Stimulated activated naive B cell treated with anti-CD40 and anti-IgM and Interleukin-4, amounts not matched to agents 10 μg/mL and 1 μg/mL and 100 μg/mL, for 72 hours (primary cell): ENCODE results near the gene MANSC4.
"Not testable (repeated sequence)": the region's sequence is repeated elsewhere in the genome, so short reads cannot be mapped to it uniquely, and the experiment has no call there.

Source experiments
- ATAC-seq, 2 donors: fragments of 150-1000 bp; cut with Tn5 transposase; replicated peaks; 2 replicates each; pipeline ENCODE4 v1.10.0; 2021; ENCODE audit warnings: moderate library complexity in 1 of 2
- DNase-seq: peaks from one replicate; pipeline ENCODE4 v3.0.0; 2021
- H3K27ac Mint-ChIP-seq: one replicate; pipeline ENCODE4 v1.8.0; 2022; ENCODE audit warnings: mild to moderate bottlenecking, mixed read lengths
- H3K27me3 Mint-ChIP-seq, 2 donors: one replicate each; pipeline ENCODE4 v1.8.0; 2022; ENCODE audit warnings: mixed read lengths in 2 of 2
- H3K36me3 Mint-ChIP-seq, 2 donors: one replicate each; pipeline ENCODE4 v1.8.0; 2022; ENCODE audit warnings: mixed read lengths in 2 of 2, mild to moderate bottlenecking in 1 of 2
- H3K4me1 Mint-ChIP-seq, 2 donors: one replicate each; pipeline ENCODE4 v1.8.0; 2022; ENCODE audit warnings: mixed read lengths in 2 of 2, mild to moderate bottlenecking in 1 of 2
- H3K4me3 Mint-ChIP-seq, 2 donors: one replicate each; pipeline ENCODE4 v1.8.0; 2022; ENCODE audit warnings: mild to moderate bottlenecking in 2 of 2, mixed read lengths in 2 of 2, moderate library complexity in 1 of 2
- H3K9me3 Mint-ChIP-seq, 2 donors: one replicate each; pipeline ENCODE4 v1.8.0; 2022; ENCODE audit warnings: mixed read lengths in 2 of 2, mild to moderate bottlenecking in 1 of 2

Gene MANSC4

DNA sequence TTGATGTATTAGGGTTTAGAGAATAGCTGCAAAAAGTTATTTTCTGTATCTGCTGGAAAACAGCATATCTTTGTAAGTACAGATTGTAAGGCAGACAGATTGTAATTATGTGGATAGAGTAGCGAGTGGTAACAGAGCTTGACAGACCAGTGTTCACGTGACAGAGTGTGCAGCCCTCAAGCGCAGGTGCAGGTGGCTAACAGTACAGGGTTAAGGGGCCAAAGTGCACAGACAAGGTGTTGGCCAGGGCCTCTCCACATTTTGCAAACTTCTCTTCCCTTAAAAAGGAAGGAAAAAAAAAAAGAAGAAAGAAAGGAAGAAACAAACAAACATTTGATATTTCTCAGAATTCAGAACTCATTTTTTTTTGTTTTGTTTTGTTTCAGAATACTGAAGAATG is 25.2 kb downstream of the MANSC4 start:
- ATAC-seq (no peak), DNase-seq (no peak)
- no peaks in the 10 kb centered on the region for H3K9me3 Mint-ChIP-seq
- no peak overlapping the region for H3K27ac Mint-ChIP-seq
- no peak overlapping the region for H3K4me3 Mint-ChIP-seq
- no peaks in the 10 kb centered on the region for H3K27me3 Mint-ChIP-seq
- no peaks in the 10 kb centered on the region for H3K4me1 Mint-ChIP-seq
- H3K36me3 Mint-ChIP-seq: peaks cover 17 to 32% of the 10 kb centered on the region in 2 donors

DNA sequence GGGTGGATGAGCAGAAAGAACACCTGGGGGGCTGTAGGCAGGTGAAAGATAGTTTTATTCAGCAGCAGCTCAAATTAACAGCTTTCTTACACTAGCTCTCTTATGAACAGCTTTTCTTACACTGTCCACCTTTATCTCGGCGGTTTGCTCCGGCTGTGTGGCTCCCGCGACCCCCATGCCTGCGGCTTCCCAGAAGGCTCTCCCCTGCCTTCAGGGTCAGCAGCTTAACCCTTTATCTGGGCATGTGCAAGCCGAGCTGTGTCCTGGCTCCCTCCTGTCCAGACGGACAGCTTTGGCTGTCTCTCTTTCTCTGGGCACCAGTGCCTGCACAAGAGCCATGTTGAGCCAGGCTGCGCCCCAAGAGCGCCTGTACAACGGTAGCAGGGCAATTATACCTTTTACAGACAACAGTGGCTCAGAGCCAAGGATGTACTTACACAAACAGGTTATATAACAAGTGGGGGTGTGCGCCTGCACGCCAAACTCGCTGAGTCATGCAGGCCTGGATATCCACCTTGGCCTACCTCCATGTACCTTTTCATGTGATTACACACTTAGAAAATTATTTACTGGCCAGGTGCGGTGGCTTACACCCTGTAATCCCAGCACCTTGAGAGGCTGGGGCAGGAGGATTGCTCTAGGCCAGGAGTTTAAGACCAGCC is 28.5 kb downstream of the MANSC4 start:
- Mint-ChIP-seq H3K4me3 (no peak overlapping the region), H3K27ac (peak overlapping the region; percentile 5), H3K4me1 (no peaks in the 10 kb centered on the region), H3K9me3 (no peaks in the 10 kb centered on the region), H3K27me3 (no peaks in the 10 kb centered on the region), H3K36me3 (peaks cover 22 to 28% of the 10 kb centered on the region in 2 donors)
- no peak for ATAC-seq
- no peak for DNase-seq

DNA sequence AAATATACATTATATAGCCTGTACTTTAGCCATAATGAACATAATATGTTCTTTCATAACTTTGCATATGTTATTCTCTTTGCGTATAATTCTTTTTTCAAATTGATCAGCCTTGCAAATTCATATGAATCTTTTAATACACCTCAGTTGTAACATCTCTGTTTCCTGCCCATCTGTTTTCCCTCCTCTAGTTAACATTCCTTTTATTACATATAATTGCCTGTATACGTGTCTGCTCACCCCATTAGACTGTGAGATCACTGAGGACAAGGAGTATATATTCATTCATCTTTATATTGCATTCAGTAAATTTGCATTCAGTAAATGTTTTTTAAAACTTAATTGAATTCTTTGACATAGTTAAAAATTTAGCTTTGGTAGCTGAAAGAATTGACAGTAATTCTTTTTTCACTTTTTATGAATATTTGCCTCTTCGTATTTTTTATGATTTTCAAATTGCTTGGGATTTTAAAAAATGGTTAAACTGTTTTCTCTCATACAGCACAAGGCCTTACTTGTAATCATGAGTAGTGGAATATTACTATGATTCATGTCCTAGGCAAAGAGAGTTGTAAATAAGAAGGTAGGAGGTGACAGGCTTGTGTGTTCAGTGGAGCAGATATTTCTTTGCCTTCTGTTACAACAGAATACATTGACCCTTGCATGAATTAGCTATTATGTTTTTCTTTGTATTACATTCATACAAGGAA is 32.8 kb downstream of the MANSC4 start:
- peaks cover 24 to 33% of the 10 kb centered on the region in 2 donors for H3K36me3 Mint-ChIP-seq
- no peaks in the 10 kb centered on the region for H3K4me1 Mint-ChIP-seq
- no peak overlapping the region for H3K4me3 Mint-ChIP-seq
- no peak for DNase-seq
- no peaks in the 10 kb centered on the region for H3K27me3 Mint-ChIP-seq
- H3K9me3 Mint-ChIP-seq: no peaks in the 10 kb centered on the region
- ATAC-seq: no peak
- H3K27ac Mint-ChIP-seq: no peak overlapping the region

DNA sequence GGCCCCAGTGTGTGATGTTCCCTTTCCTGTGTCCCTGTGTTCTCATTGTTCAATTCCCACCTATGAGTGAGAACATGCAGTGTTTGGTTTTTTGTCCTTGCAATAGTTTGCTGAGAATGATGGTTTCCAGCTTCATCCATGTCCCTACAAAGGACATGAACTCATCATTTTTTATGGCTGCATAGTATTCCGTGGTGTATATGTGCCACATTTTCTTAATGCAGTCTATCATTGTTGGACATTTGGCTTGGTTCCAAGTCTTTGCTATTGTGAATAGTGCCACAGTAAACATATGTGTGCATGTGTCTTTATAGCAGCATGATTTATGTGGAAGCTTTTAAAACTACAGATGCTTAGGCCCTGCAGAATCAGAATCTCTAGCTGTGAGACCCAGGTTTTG is 34.3 kb downstream of the MANSC4 start:
- H3K4me3 Mint-ChIP-seq, H3K9me3 Mint-ChIP-seq, H3K4me1 Mint-ChIP-seq, DNase-seq, ATAC-seq, H3K27me3 Mint-ChIP-seq, H3K27ac Mint-ChIP-seq: not testable (repeated sequence)
- peaks cover 27 to 36% of the 10 kb centered on the region in 2 donors for H3K36me3 Mint-ChIP-seq

DNA sequence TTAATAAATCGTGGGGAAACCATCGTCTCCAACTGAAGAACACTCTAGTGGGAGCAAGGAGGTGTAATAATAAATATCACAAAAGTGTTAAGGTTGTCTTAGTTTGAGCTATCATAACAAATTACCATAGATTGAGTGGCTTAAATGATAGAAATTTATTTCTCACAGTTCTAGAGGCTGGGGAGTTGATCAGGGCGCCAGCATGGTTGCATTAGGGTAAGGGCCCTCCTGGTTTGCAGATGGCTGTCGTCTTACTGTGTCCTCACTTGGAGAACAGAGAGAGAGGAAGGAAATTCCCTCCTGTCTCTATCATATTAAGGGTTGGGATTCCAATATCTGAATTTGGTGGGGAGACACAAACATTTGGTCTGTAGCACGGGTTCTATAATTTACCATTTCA is 36.4 kb downstream of the MANSC4 start:
- DNase-seq: no peak
- H3K27ac Mint-ChIP-seq: no peak overlapping the region
- no peaks in the 10 kb centered on the region for H3K27me3 Mint-ChIP-seq
- H3K4me1 Mint-ChIP-seq: no peaks in the 10 kb centered on the region
- H3K4me3 Mint-ChIP-seq: no peak overlapping the region
- no peak for ATAC-seq
- no peaks in the 10 kb centered on the region for H3K9me3 Mint-ChIP-seq
- H3K36me3 Mint-ChIP-seq: peaks cover 30 to 42% of the 10 kb centered on the region in 2 donors

DNA sequence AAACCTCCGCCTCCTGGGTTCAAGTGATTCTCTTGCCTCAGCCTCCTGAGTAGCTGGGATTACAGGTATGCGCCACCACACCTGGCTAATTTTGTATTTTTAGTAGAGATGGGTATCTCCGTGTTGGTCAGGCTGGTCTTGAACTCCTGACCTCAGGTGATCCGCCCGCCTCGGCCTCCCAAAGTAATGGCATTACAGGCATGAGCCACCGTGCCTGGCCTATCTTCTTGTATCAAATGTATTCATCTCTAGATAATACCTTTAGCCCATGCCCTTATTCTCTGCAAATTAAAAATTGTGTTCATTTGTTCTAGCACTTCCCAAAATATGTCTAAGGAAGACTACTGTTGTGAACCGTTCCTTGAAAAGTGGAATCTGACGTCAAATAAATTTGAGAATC is 45.7 kb downstream of the MANSC4 start:
- not testable (repeated sequence) for H3K9me3 Mint-ChIP-seq, H3K27ac Mint-ChIP-seq, H3K27me3 Mint-ChIP-seq, H3K4me3 Mint-ChIP-seq, H3K4me1 Mint-ChIP-seq, ATAC-seq, DNase-seq
- H3K36me3 Mint-ChIP-seq: peaks cover 20 to 45% of the 10 kb centered on the region in 2 donors

DNA sequence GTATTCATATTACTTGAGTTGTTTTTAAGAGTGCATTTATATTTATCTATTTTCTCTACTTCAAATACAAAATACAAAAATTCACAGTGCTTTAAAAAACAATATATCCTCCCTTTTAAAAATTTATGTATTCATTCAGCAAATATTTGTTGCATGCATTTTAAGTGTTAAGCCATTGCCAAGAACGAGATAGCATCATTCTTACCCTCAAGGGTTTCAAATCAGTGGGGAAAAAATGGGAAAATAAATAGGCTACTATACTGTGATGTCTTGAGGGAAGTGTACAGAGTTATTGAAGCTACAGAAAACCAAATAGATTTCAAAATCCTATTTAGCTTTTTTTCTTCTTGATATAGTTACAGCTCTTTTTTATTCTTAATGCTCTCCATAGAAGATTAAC is 46.2 kb downstream of the MANSC4 start:
- Mint-ChIP-seq H3K36me3 (peaks cover 18 to 45% of the 10 kb centered on the region in 2 donors), H3K9me3 (no peaks in the 10 kb centered on the region), H3K4me3 (no peak overlapping the region), H3K27me3 (no peaks in the 10 kb centered on the region), H3K27ac (no peak overlapping the region), H3K4me1 (peaks cover 0 to 2% of the 10 kb centered on the region in 2 donors)
- no peak for DNase-seq
- ATAC-seq: no peak

DNA sequence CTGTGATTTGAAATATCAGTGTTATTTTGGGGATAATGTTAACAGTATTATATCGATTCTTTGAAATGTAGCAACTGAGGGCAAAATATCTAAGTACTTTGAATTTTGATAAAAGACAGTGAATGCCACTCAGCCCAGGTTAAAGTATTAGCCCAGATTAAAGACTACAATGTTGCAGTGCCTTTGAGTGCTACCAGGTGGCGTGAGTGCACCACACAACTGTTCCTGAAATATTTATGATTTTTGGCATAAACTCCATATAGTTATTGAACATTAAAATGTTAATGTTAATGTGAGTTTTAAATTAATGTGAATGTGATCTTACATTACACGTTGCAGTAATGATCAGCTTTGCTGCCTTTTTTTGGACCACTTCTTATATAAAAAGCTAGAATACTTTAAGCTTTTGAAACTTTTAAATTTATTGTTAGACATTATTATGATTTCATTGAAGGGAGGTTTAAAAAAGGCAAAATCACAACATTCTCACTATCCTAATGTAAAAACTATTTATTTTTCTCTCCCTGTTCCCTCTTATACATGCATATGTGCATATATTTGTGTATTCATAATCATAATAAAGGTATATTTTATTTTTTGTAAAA is 46.9 kb downstream of the MANSC4 start:
- peaks cover 0 to 2% of the 10 kb centered on the region in 2 donors for H3K4me1 Mint-ChIP-seq
- no peak overlapping the region for H3K27ac Mint-ChIP-seq
- H3K9me3 Mint-ChIP-seq: no peaks in the 10 kb centered on the region
- peak; percentile 42 to 55 for ATAC-seq
- no peaks in the 10 kb centered on the region for H3K27me3 Mint-ChIP-seq
- DNase-seq: no peak
- H3K36me3 Mint-ChIP-seq: peaks cover 18 to 45% of the 10 kb centered on the region in 2 donors
- H3K4me3 Mint-ChIP-seq: no peak overlapping the region

DNA sequence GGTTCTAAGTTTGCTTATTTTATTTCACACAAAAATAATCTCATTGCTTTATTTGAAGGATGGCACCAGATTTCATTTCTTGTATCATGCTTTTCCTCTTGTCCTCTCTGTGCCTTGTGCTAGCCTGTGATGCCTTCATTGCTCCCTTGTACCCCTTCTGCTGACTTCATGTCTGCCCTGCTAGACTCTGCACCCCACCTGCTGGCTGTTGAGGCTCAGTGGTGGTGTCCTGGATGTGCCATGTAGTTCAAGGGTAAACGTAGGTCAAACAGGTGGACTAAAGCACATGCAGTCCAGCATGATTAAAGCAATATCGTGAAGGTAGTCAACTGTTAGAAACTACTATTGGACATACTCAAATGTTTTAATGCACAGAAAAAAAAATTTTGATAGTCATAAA is 47.8 kb downstream of the MANSC4 start:
- no peak overlapping the region for H3K4me3 Mint-ChIP-seq
- no peaks in the 10 kb centered on the region for H3K9me3 Mint-ChIP-seq
- no peaks in the 10 kb centered on the region for H3K27me3 Mint-ChIP-seq
- DNase-seq: no peak
- peaks cover 15 to 41% of the 10 kb centered on the region in 2 donors for H3K36me3 Mint-ChIP-seq
- H3K4me1 Mint-ChIP-seq: peaks cover 0 to 2% of the 10 kb centered on the region in 2 donors
- no peak overlapping the region for H3K27ac Mint-ChIP-seq
- peak; percentile 48 to 52 for ATAC-seq

DNA sequence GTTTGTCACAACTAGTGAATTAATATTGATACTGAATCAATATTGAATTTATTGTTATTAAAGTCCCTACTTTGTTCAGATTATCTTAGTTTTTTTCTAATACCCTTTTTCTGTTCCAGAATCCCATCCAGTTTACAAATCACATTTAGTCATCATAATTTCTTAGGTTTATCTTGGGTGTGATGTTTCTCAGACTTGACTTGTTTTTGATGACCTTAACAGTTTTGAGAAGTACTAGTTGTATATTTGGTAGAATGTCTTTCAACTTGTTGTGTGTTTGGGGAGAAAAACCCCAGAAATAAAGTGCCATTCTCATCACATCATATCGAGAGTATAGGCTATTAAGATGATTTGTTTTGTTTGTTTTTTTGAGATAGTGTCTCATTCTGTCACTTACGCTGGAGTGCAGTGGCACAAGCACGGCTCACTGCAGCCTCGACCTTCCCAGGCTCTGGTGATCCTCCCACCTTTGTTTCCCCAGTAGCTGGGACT is 49.9 kb downstream of the MANSC4 start:
- Mint-ChIP-seq H3K9me3 (no peaks in the 10 kb centered on the region), H3K27me3 (no peaks in the 10 kb centered on the region), H3K4me1 (peaks cover 0 to 2% of the 10 kb centered on the region in 2 donors), H3K27ac (no peak overlapping the region), H3K36me3 (peaks cover 20 to 45% of the 10 kb centered on the region in 2 donors), H3K4me3 (no peak overlapping the region)
- no peak for DNase-seq
- ATAC-seq: no peak

DNA sequence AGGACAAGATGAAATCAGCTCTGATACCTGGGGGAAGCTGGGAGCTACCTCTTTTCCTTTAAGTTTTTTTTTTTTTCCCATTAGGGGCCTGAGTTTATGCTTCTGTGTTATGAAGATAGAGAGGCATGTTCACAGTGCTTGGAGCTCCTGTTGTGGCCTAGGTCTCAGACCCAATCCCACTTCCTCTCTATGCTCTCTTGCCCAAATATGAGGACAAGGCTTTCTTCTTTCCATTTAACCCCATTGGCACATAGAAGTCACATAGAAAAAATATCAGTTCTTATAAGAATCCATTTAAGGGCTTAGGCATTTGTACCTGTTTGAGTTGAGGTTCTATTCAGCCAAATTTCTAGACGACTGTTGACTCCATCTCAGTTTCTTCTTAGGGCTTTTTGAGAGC is 56.8 kb downstream of the MANSC4 start:
- H3K9me3 Mint-ChIP-seq: no peaks in the 10 kb centered on the region
- H3K4me1 Mint-ChIP-seq: peaks cover 4 to 9% of the 10 kb centered on the region in 2 donors
- peak in 1 of 2 donors; percentile 7 for ATAC-seq
- no peaks in the 10 kb centered on the region for H3K27me3 Mint-ChIP-seq
- no peak overlapping the region for H3K4me3 Mint-ChIP-seq
- H3K36me3 Mint-ChIP-seq: peaks cover 9 to 14% of the 10 kb centered on the region in 2 donors
- H3K27ac Mint-ChIP-seq: peak overlapping the region; percentile 9
- DNase-seq: no peak
